Urinary bladder (tissue), 4 donors: Measurements from ENCODE around the gene ITPKC. TPM values are rescaled to one million over a fixed set of nuclear protein-coding genes. Genes with fewer than 3 reads are reported as not detected.

Source experiments
- DNase-seq: peaks from one replicate; pipeline ENCODE4 v3.0.0-alpha.2; 2015; ENCODE audit errors: extremely low spot score
- H3K27ac ChIP-seq: one replicate; pipeline ENCODE4 v1.5.1; 2013; ENCODE audit warnings: low read depth, mild to moderate bottlenecking, moderate library complexity
- H3K36me3 ChIP-seq: one replicate; pipeline ENCODE4 v1.6.1; 2013; ENCODE audit warnings: mild to moderate bottlenecking, moderate library complexity; ENCODE audit not compliant: insufficient read depth
- H3K4me1 ChIP-seq: one replicate; pipeline ENCODE4 v1.6.1; 2013; ENCODE audit warnings: mild to moderate bottlenecking, moderate library complexity; ENCODE audit not compliant: insufficient read depth
- H3K4me3 ChIP-seq: one replicate; pipeline ENCODE4 v1.5.1; 2013; ENCODE audit warnings: low read depth, low read length
- WGBS: extraction: QIAGEN DNeasy Blood & Tissue Kit; methylation state at CpG from one replicate; pipeline ENCODE4 v1.1.7; 2013; 5-methylcytosine and 5-hydroxymethylcytosine counted together
- polyA plus RNA-seq: library from polyadenylated mRNA; stranded (reverse); fragments of 200-250 nt; gene quantifications from one replicate; pipeline ENCODE4 v1.2.3, GENCODE V29; 2013
- total RNA-seq: library from RNA; depleted of rRNA; stranded (reverse); fragments of >200 nt; gene quantifications from one replicate; pipeline ENCODE4 v1.2.3, GENCODE V29; 2014
- donor health status: healthy with polysubstance abuse.
- donor health status: healthy.

The ITPKC gene
- total and polyA plus RNA-seq, 2 donors = 9.3 to 36.4 TPM

- Histone ChIP-seq H3K27ac (no peak overlapping the region), H3K4me1 (no peaks in the 10 kb centered on the region), H3K4me3 (no peak overlapping the region), H3K36me3 (peaks cover 7% of the 10 kb centered on the region)
- 87% methylated on average over 4 of the region's 4 CpGs for WGBS
- DNase-seq = no peak
Observed at GRCh38 chr19:40693896-40694295, 23.0 kb upstream of the ITPKC start.

GRCh38 chr19:40695881-40696280 lies 21.0 kb upstream of the ITPKC start:
- Histone ChIP-seq H3K36me3 (peaks cover 7% of the 10 kb centered on the region), H3K4me3 (no peak overlapping the region), H3K27ac (no peak overlapping the region), H3K4me1 (no peaks in the 10 kb centered on the region)
- WGBS = 90% methylated on average over 5 of the region's 5 CpGs
- DNase-seq = no peak

- H3K27ac ChIP-seq = no peak overlapping the region
- H3K4me1 ChIP-seq = no peaks in the 10 kb centered on the region
- H3K36me3 ChIP-seq = peaks cover 7% of the 10 kb centered on the region
- DNase-seq = no peak
- no peak overlapping the region for H3K4me3 ChIP-seq
- WGBS = 95% methylated on average over 6 of the region's 6 CpGs
Observed at GRCh38 chr19:40697007-40697406, 19.9 kb upstream of the ITPKC start.

- H3K27ac ChIP-seq = no peak overlapping the region
- H3K4me1 ChIP-seq = no peaks in the 10 kb centered on the region
- H3K4me3 ChIP-seq = no peak overlapping the region
- no peak for DNase-seq
- WGBS = 92% methylated on average over 9 of the region's 9 CpGs
- H3K36me3 ChIP-seq = peaks cover 3% of the 10 kb centered on the region
Observed at GRCh38 chr19:40700083-40700482, 16.8 kb upstream of the ITPKC start.

- H3K27ac ChIP-seq = no peak overlapping the region
- DNase-seq = no peak
- H3K4me3 ChIP-seq = no peak overlapping the region
- no peaks in the 10 kb centered on the region for H3K4me1 ChIP-seq
- 95% methylated on average over 6 of the region's 6 CpGs for WGBS
- no peaks in the 10 kb centered on the region for H3K36me3 ChIP-seq
Observed at GRCh38 chr19:40701758-40702157, 15.2 kb upstream of the ITPKC start.

GRCh38 chr19:40702337-40703012 lies 14.4 kb upstream of the ITPKC start:
- Histone ChIP-seq H3K4me3 (no peak overlapping the region), H3K27ac (no peak overlapping the region), H3K36me3 (no peaks in the 10 kb centered on the region), H3K4me1 (no peaks in the 10 kb centered on the region)
- WGBS = 68% methylated on average over 18 of the region's 18 CpGs
- no peak for DNase-seq

GRCh38 chr19:40703029-40703755 lies 13.7 kb upstream of the ITPKC start:
- no peak overlapping the region for H3K4me3 ChIP-seq
- H3K4me1 ChIP-seq = no peaks in the 10 kb centered on the region
- no peak overlapping the region for H3K27ac ChIP-seq
- DNase-seq = no peak
- no peaks in the 10 kb centered on the region for H3K36me3 ChIP-seq
- WGBS = 91% methylated on average over 24 of the region's 24 CpGs

- H3K36me3 ChIP-seq = no peaks in the 10 kb centered on the region
- 90% methylated on average over 18 of the region's 18 CpGs for WGBS
- no peak overlapping the region for H3K27ac ChIP-seq
- DNase-seq = no peak
- no peak overlapping the region for H3K4me3 ChIP-seq
- H3K4me1 ChIP-seq = no peaks in the 10 kb centered on the region
Observed at GRCh38 chr19:40704491-40705361, 12.2 kb upstream of the ITPKC start.

GRCh38 chr19:40705362-40705651 lies 11.6 kb upstream of the ITPKC start:
- 89% methylated on average over 9 of the region's 9 CpGs for WGBS
- no peak overlapping the region for H3K27ac ChIP-seq
- no peak for DNase-seq
- H3K4me1 ChIP-seq = no peaks in the 10 kb centered on the region
- no peaks in the 10 kb centered on the region for H3K36me3 ChIP-seq
- no peak overlapping the region for H3K4me3 ChIP-seq

GRCh38 chr19:40705950-40706619 lies 10.8 kb upstream of the ITPKC start:
- 89% methylated on average over 7 of the region's 7 CpGs for WGBS
- H3K4me3 ChIP-seq = no peak overlapping the region
- H3K27ac ChIP-seq = no peak overlapping the region
- DNase-seq = no peak
- no peaks in the 10 kb centered on the region for H3K36me3 ChIP-seq
- H3K4me1 ChIP-seq = no peaks in the 10 kb centered on the region

GRCh38 chr19:40707615-40708014 lies 9.3 kb upstream of the ITPKC start:
- WGBS = 95% methylated on average over 7 of the region's 7 CpGs
- Histone ChIP-seq H3K27ac (no peak overlapping the region), H3K4me3 (no peak overlapping the region), H3K36me3 (no peaks in the 10 kb centered on the region), H3K4me1 (no peaks in the 10 kb centered on the region)
- DNase-seq = no peak

- DNase-seq = no peak
- WGBS = 93% methylated on average over 5 of the region's 5 CpGs
- Histone ChIP-seq H3K27ac (no peak overlapping the region), H3K4me3 (no peak overlapping the region), H3K36me3 (no peaks in the 10 kb centered on the region), H3K4me1 (no peaks in the 10 kb centered on the region)
Observed at GRCh38 chr19:40709817-40710216, 7.1 kb upstream of the ITPKC start.

- no peak for DNase-seq
Observed at GRCh38 chr19:40713939-40714338, 3.0 kb upstream of the ITPKC start.

More at GRCh38 chr19:40713939-40714338, 3.0 kb upstream of the ITPKC start:
- Histone ChIP-seq H3K36me3 (no peaks in the 10 kb centered on the region), H3K4me3 (no peak overlapping the region), H3K4me1 (no peaks in the 10 kb centered on the region), H3K27ac (no peak overlapping the region)
- 83% methylated on average over 11 of the region's 11 CpGs for WGBS
